ENCODE data around the gene SEC24D. TPM values are rescaled to one million over a fixed set of nuclear protein-coding genes. Genes with fewer than 3 reads are reported as not detected.

Gene SEC24D
- total and polyA plus RNA-seq, 2 experiments from 2014 or later, result 23.9 to 58.6 TPM

GRCh38 chr4:118825799-118826198 is 10.1 kb downstream of the SEC24D start:
- no peak overlapping the region for H3K27ac ChIP-seq
- no peaks in the 10 kb centered on the region for H3K4me1 ChIP-seq (ENCODE audit: low read depth)
- peaks cover 23% of the 10 kb centered on the region for H3K36me3 ChIP-seq
- TF ChIP-seq CTCF (IDR thresholded peaks at IDR 0.05; ENCODE audit: low read depth, low read length), result no peak
- H3K4me3 ChIP-seq, result no peak overlapping the region
- DNase-seq (ENCODE audit: low read depth in 1 of 2, low spot score in 1 of 2), result no peak
- H3K9me3 ChIP-seq (ENCODE audit: low read depth), result no peaks in the 10 kb centered on the region
- H3K27me3 ChIP-seq, result no peaks in the 10 kb centered on the region

- no peaks in the 10 kb centered on the region for H3K27me3 ChIP-seq
- no peak for TF ChIP-seq CTCF (IDR thresholded peaks at IDR 0.05; ENCODE audit: low read depth, low read length)
- DNase-seq (ENCODE audit: low read depth in 1 of 2, low spot score in 1 of 2), result no peak
- no peak overlapping the region for H3K4me3 ChIP-seq
- no peak overlapping the region for H3K27ac ChIP-seq
- peaks cover 21% of the 10 kb centered on the region for H3K36me3 ChIP-seq
- H3K9me3 ChIP-seq (ENCODE audit: low read depth), result no peaks in the 10 kb centered on the region
- no peaks in the 10 kb centered on the region for H3K4me1 ChIP-seq (ENCODE audit: low read depth)
These were observed 11.8 kb downstream of the SEC24D start for GRCh38 chr4:118824141-118824540.

DNA sequence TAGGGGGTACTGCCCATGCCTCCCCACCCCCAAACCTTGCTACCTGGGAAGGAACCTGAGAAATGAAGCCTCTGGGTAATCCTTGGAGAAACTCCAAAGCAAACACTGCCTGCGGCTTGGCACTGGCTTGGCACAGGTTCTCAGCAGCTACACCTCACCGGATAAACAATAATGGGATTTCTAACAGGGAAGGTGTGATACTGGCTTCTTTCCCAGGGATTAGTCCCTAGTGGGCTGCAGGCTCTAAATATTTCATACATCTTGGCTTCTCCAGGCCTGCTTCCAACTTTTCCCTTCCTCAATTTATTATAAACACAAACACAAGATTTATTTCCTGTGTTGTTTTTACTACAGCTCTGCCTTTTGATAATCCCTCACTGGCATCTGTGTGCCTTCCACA is 12.5 kb downstream of the SEC24D start:
- no peak for TF ChIP-seq CTCF (IDR thresholded peaks at IDR 0.05; ENCODE audit: low read depth, low read length)
- DNase-seq (ENCODE audit: low read depth in 1 of 2, low spot score in 1 of 2), result no peak
- Histone ChIP-seq H3K4me3 (no peak overlapping the region), H3K9me3 (ENCODE audit: low read depth) (no peaks in the 10 kb centered on the region), H3K4me1 (ENCODE audit: low read depth) (no peaks in the 10 kb centered on the region), H3K27ac (no peak overlapping the region), H3K36me3 (peaks cover 18% of the 10 kb centered on the region), H3K27me3 (no peaks in the 10 kb centered on the region)

GRCh38 chr4:118821590-118822293 is 14.2 kb downstream of the SEC24D start:
- H3K4me1 ChIP-seq (ENCODE audit: low read depth), result no peaks in the 10 kb centered on the region
- no peak overlapping the region for H3K27ac ChIP-seq
- H3K4me3 ChIP-seq, result no peak overlapping the region
- no peak for DNase-seq (ENCODE audit: low read depth in 1 of 2, low spot score in 1 of 2)
- H3K36me3 ChIP-seq, result peaks cover 22% of the 10 kb centered on the region
- no peaks in the 10 kb centered on the region for H3K27me3 ChIP-seq
- H3K9me3 ChIP-seq (ENCODE audit: low read depth), result no peaks in the 10 kb centered on the region
- no peak for TF ChIP-seq CTCF (IDR thresholded peaks at IDR 0.05; ENCODE audit: low read depth, low read length)

DNA sequence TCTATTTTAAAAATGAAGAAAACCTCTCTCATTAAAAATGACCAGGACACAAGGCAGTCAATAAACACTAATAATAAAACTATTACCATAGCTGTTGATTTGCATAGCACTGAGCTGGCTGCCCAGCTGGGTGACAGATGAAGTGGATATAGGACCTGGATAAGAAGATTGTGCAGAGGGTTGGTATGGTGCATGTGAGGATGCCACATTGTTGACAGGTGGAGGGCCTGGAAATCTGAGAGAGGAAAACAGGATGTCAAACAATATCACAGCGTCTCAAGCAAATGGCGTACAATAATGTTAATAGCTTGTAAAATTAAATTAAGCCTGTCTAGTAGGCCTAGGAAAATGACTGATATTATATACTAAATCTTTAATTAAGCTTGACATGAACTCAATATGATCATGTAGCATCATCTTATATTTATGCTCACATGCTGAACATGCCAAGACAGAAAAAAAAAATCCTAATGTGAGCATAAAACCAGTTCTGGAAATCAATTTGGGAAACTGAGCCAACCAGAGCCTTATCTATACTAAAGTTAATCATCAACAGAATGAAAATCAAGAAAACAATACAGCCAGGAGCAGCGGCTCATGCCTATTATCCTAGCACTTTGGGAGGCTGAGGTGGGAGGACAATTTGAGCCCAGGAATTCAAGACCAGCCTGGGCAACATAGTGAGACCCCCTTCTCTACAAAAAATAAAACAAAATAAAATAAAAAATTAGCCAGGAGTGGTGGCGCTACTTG is 18.6 kb downstream of the SEC24D start:
- H3K9me3 ChIP-seq (ENCODE audit: low read depth), result no peaks in the 10 kb centered on the region

More for the DNA sequence above, 18.6 kb downstream of the SEC24D start:
- H3K27ac ChIP-seq, result no peak overlapping the region
- no peak for DNase-seq (ENCODE audit: low read depth in 1 of 2, low spot score in 1 of 2)
- H3K4me1 ChIP-seq (ENCODE audit: low read depth), result no peaks in the 10 kb centered on the region
- no peaks in the 10 kb centered on the region for H3K27me3 ChIP-seq
- TF ChIP-seq CTCF (IDR thresholded peaks at IDR 0.05; ENCODE audit: low read depth, low read length), result no peak
- H3K4me3 ChIP-seq, result no peak overlapping the region
- peaks cover 29% of the 10 kb centered on the region for H3K36me3 ChIP-seq

Data from cardiac muscle cell (in vitro differentiated cells and primary cell).